ENCODE results near the gene TMF1.

GRCh38 chr3:69044608-69045007, 7.5 kb downstream of the TMF1 start:
- TF ChIP-seq, protein P1, sequence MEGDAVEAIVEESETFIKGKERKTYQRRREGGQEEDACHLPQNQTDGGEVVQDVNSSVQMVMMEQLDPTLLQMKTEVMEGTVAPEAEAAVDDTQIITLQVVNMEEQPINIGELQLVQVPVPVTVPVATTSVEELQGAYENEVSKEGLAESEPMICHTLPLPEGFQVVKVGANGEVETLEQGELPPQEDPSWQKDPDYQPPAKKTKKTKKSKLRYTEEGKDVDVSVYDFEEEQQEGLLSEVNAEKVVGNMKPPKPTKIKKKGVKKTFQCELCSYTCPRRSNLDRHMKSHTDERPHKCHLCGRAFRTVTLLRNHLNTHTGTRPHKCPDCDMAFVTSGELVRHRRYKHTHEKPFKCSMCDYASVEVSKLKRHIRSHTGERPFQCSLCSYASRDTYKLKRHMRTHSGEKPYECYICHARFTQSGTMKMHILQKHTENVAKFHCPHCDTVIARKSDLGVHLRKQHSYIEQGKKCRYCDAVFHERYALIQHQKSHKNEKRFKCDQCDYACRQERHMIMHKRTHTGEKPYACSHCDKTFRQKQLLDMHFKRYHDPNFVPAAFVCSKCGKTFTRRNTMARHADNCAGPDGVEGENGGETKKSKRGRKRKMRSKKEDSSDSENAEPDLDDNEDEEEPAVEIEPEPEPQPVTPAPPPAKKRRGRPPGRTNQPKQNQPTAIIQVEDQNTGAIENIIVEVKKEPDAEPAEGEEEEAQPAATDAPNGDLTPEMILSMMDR (IDR thresholded peaks at IDR 0.05) = no peak
- TF ChIP-seq POLR2A (IDR thresholded peaks at IDR 0.05) = no peak

Measured in Peyer's patch (tissue), 4 donors.